ENCODE results near the gene DDX42. TPM values are rescaled to one million over a fixed set of nuclear protein-coding genes. Genes with fewer than 3 reads are reported as not detected.

DDX42 gene
- total RNA-seq (2014; rRNA removed; shearing (Covaris generic)) = 49.6 and 52.6 TPM in 2 replicates
- 33.9 and 37.2 TPM in 2 replicates for polyA plus RNA-seq (2016; fragmentation: Nextera tagmentation; extraction: Ambion mirVana)

- in situ Hi-C loops (cut with MboI) = no loop called here
- Histone ChIP-seq H2AFZ (peak within 1 kb of the TSS; percentile 74), H3K79me2 (ENCODE audit: insufficient read depth) (peaks cover 91% of the 10 kb centered on the region), H3K9me3 (ENCODE audit: low read depth) (no peaks in the 10 kb centered on the region), H3K9me2 (ENCODE audit: insufficient read depth) (no peaks in the 10 kb centered on the region), H3K4me1 (ENCODE audit: insufficient read depth) (peaks cover 37% of the 10 kb centered on the region), H4K20me1 (ENCODE audit: insufficient read depth) (peaks cover 24% of the 10 kb centered on the region), H3K27ac (peak within 1 kb of the TSS; percentile 98), H3K36me3 (ENCODE audit: low read depth) (peaks cover 10% of the 10 kb centered on the region; the same call in 1 of the 2 replicates), H3K4me2 (ENCODE audit: unreplicated experiment) (peak within 1 kb of the TSS; percentile 100), H3K9ac (peak within 1 kb of the TSS; percentile 94), H3K27me3 (replicated peaks; ENCODE audit: insufficient read depth) (no peaks in the 10 kb centered on the region), H3F3A (ENCODE audit: insufficient read depth) (peaks cover 24% of the 10 kb centered on the region), H3K4me3 (peak within 1 kb of the TSS; percentile 90)
- peak; percentile 79 for DNase-seq
- 1 to 3% methylated on average over 36 to 64 of the region's 67 CpGs for whole genome bisulfite sequencing, 2 experiments (ENCODE audit: low coverage in 1 of 2, low lambda C conversion rate in 2 of 2, missing lambda C conversion rate in 2 of 2)
- TF ChIP-seq EZH2phosphoT487 (IDR thresholded peaks at IDR 0.05; ENCODE audit: insufficient read depth, low read depth) (no peak), EZH2 (IDR thresholded peaks at IDR 0.05; ENCODE audit: insufficient read depth, poor library complexity, severe bottlenecking) (no peak)
These were observed at the start of gene DDX42 for GRCh38 chr17:63774141-63774968. Gene DDX42 (plus strand): TSS chr17:63774170. CDS start chr17:63787050, 12,880 bp downstream.

DNA sequence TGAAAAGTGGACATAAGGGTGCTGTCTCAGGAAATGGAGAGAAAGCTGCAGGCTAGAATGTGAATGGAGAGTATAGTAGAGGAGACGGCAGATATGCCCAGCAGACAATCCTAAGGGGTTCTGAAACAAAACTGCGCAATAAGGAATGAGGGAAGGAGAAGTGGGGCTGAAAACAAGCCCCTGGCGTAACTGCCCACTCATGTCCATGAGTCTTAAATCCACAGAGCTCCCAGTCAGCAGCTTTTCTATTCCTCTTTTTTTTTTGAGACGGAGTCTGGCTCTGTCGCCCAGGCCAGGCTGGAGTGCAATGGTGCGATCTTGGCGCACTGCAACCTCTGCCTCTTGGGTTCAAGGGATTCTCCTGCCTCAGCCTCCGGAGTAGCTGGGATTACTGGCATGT is 38.3 kb upstream of the DDX42 start:
- Histone ChIP-seq H4K20me1 (ENCODE audit: insufficient read depth) (no peaks in the 10 kb centered on the region), H3K4me3 (no peak overlapping the region), H3K36me3 (ENCODE audit: low read depth) (no peaks in the 10 kb centered on the region), H3K4me1 (ENCODE audit: insufficient read depth) (peaks cover 6% of the 10 kb centered on the region), H2AFZ (no peak overlapping the region), H3K27me3 (replicated peaks; ENCODE audit: insufficient read depth) (no peaks in the 10 kb centered on the region), H3K4me2 (ENCODE audit: unreplicated experiment) (no peak overlapping the region), H3K27ac (no peak overlapping the region), H3F3A (ENCODE audit: insufficient read depth) (peaks cover 3% of the 10 kb centered on the region; the same call in 1 of the 2 replicates), H3K9me2 (ENCODE audit: insufficient read depth) (no peaks in the 10 kb centered on the region), H3K9me3 (ENCODE audit: low read depth) (no peaks in the 10 kb centered on the region), H3K79me2 (ENCODE audit: insufficient read depth) (peaks cover 61% of the 10 kb centered on the region), H3K9ac (no peak overlapping the region)
- DNase-seq = no peak
- TF ChIP-seq EZH2 (IDR thresholded peaks at IDR 0.05; ENCODE audit: insufficient read depth, poor library complexity, severe bottlenecking) (no peak), EZH2phosphoT487 (IDR thresholded peaks at IDR 0.05; ENCODE audit: insufficient read depth, low read depth) (no peak)
- 97 to 99% methylated on average over 8 of the region's 8 CpGs for WGBS, 2 experiments (ENCODE audit: low coverage in 1 of 2, low lambda C conversion rate in 2 of 2, missing lambda C conversion rate in 2 of 2)
- in situ Hi-C loops (cut with MboI) = no loop called here

- H2AFZ ChIP-seq = peak overlapping the region; percentile 95
- no peaks in the 10 kb centered on the region for H4K20me1 ChIP-seq (ENCODE audit: insufficient read depth)
- H3K4me1 ChIP-seq (ENCODE audit: insufficient read depth) = peaks cover 6% of the 10 kb centered on the region
- H3K4me3 ChIP-seq = peak overlapping the region; percentile 92
- WGBS, 2 experiments (ENCODE audit: low coverage in 1 of 2, low lambda C conversion rate in 2 of 2, missing lambda C conversion rate in 2 of 2) = 35 to 37% methylated on average over 12 of the region's 12 CpGs
- H3K27me3 ChIP-seq (replicated peaks; ENCODE audit: insufficient read depth) = no peaks in the 10 kb centered on the region
- peak overlapping the region; percentile 96 for H3K4me2 ChIP-seq (ENCODE audit: unreplicated experiment)
- H3F3A ChIP-seq (ENCODE audit: insufficient read depth) = peaks cover 39% of the 10 kb centered on the region
- no peaks in the 10 kb centered on the region for H3K9me3 ChIP-seq (ENCODE audit: low read depth)
- H3K79me2 ChIP-seq (ENCODE audit: insufficient read depth) = peaks cover 53% of the 10 kb centered on the region
- in situ Hi-C loops (cut with MboI) = no loop called here
- peaks cover 2% of the 10 kb centered on the region for H3K36me3 ChIP-seq (ENCODE audit: low read depth)
- H3K27ac ChIP-seq = peak overlapping the region; percentile 70
- H3K9ac ChIP-seq = peak overlapping the region; percentile 85
- H3K9me2 ChIP-seq (ENCODE audit: insufficient read depth) = no peaks in the 10 kb centered on the region
- DNase-seq = peak; percentile 40
- TF ChIP-seq EZH2phosphoT487 (IDR thresholded peaks at IDR 0.05; ENCODE audit: insufficient read depth, low read depth) (no peak), EZH2 (IDR thresholded peaks at IDR 0.05; ENCODE audit: insufficient read depth, poor library complexity, severe bottlenecking) (no peak)
These were observed 33.4 kb upstream of the DDX42 start for GRCh38 chr17:63740464-63741142.

DNA sequence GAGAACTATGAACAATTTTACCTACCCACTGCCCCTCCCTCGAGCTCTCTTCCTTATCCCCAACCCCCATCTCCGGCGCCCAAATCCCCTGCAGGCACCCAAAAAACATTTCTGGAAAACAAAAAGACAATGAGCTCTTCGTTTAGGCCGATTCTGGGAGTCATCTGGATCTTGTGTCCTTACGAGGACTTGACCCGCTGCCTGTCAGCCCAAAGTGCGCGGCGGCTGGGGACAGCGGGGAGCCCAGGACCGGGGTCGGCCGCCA is 32.9 kb upstream of the DDX42 start:
- in situ Hi-C loops (cut with MboI) = no loop called here
- TF ChIP-seq EZH2phosphoT487 (IDR thresholded peaks at IDR 0.05; ENCODE audit: insufficient read depth, low read depth) (no peak), EZH2 (IDR thresholded peaks at IDR 0.05; ENCODE audit: insufficient read depth, poor library complexity, severe bottlenecking) (no peak)
- Histone ChIP-seq H3K27ac (peak overlapping the region; percentile 70), H3K9ac (peak overlapping the region; percentile 85), H3K4me1 (ENCODE audit: insufficient read depth) (peaks cover 6% of the 10 kb centered on the region), H3K4me2 (ENCODE audit: unreplicated experiment) (peak overlapping the region; percentile 96), H3K79me2 (ENCODE audit: insufficient read depth) (peaks cover 50% of the 10 kb centered on the region), H4K20me1 (ENCODE audit: insufficient read depth) (no peaks in the 10 kb centered on the region), H3F3A (ENCODE audit: insufficient read depth) (peaks cover 43% of the 10 kb centered on the region), H3K27me3 (replicated peaks; ENCODE audit: insufficient read depth) (no peaks in the 10 kb centered on the region), H3K4me3 (peak overlapping the region; percentile 92), H3K9me2 (ENCODE audit: insufficient read depth) (no peaks in the 10 kb centered on the region), H3K9me3 (ENCODE audit: low read depth) (no peaks in the 10 kb centered on the region), H2AFZ (peak overlapping the region; percentile 95), H3K36me3 (ENCODE audit: low read depth) (peaks cover 7% of the 10 kb centered on the region)
- no peak for DNase-seq
- 1% methylated on average over 13 to 14 of the region's 14 CpGs for WGBS, 2 experiments (ENCODE audit: low coverage in 1 of 2, low lambda C conversion rate in 2 of 2, missing lambda C conversion rate in 2 of 2)

Measured in GM23248 (cell line).